ENCODE results near the gene LGI4.

GRCh38 chr19:35114353-35115176, 20.3 kb downstream of the LGI4 start:
- TF ChIP-seq CTCF (IDR thresholded peaks at IDR 0.05 in 4 of 5, conservative IDR thresholded peaks at IDR 0.05 in 1 of 5) (peak; percentile 91 to 98 (median 97)), POLR2A (IDR thresholded peaks at IDR 0.05) (no peak)

Data from gastrocnemius medialis (tissue), 4 donors.